EL (cell line): ENCODE measurements around the gene HDAC9.

Experiments
- DNase-seq: peaks from one replicate; pipeline ENCODE4 v3.0.0-alpha.2; 2016

Gene HDAC9

GRCh38 chr7:18798088-18798906, 302.7 kb downstream of the HDAC9 start:
- DNase-seq, result peak; percentile 60

GRCh38 chr7:18799899-18800298, 304.4 kb downstream of the HDAC9 start:
- peak; percentile 2 for DNase-seq

GRCh38 chr7:18803923-18804322, 308.4 kb downstream of the HDAC9 start:
- DNase-seq, result no peak

GRCh38 chr7:18806177-18806576, 310.6 kb downstream of the HDAC9 start:
- DNase-seq, result no peak

- no peak for DNase-seq
Observed at GRCh38 chr7:18808026-18808425, 312.5 kb downstream of the HDAC9 start.

GRCh38 chr7:18815261-18815960, 319.9 kb downstream of the HDAC9 start:
- no peak for DNase-seq

GRCh38 chr7:18820981-18821380, 325.4 kb downstream of the HDAC9 start:
- DNase-seq, result no peak

GRCh38 chr7:18821554-18821953, 326.0 kb downstream of the HDAC9 start:
- no peak for DNase-seq

- no peak for DNase-seq
Observed at GRCh38 chr7:18824157-18824556, 328.6 kb downstream of the HDAC9 start.

GRCh38 chr7:18828260-18828993, 332.9 kb downstream of the HDAC9 start:
- no peak for DNase-seq

GRCh38 chr7:18828994-18829857, 333.7 kb downstream of the HDAC9 start:
- no peak for DNase-seq

- DNase-seq, result peak; percentile 54
Observed at GRCh38 chr7:18829858-18830285, 334.3 kb downstream of the HDAC9 start.

- DNase-seq, result no peak
Observed at GRCh38 chr7:18831419-18831818, 335.9 kb downstream of the HDAC9 start.

- DNase-seq, result no peak
Observed at GRCh38 chr7:18831943-18832342, 336.4 kb downstream of the HDAC9 start.

GRCh38 chr7:18834577-18834976, 339.0 kb downstream of the HDAC9 start:
- DNase-seq, result no peak

- no peak for DNase-seq
Observed at GRCh38 chr7:18835001-18835690, 339.6 kb downstream of the HDAC9 start.

- no peak for DNase-seq
Observed at GRCh38 chr7:18843979-18844378, 348.4 kb downstream of the HDAC9 start.

- DNase-seq, result no peak
Observed at GRCh38 chr7:18844735-18845134, 349.2 kb downstream of the HDAC9 start.

GRCh38 chr7:18845700-18846099, 350.2 kb downstream of the HDAC9 start:
- no peak for DNase-seq

- no peak for DNase-seq
Observed at GRCh38 chr7:18846765-18847215, 351.2 kb downstream of the HDAC9 start.

- no peak for DNase-seq
Observed at GRCh38 chr7:18849130-18849529, 353.6 kb downstream of the HDAC9 start.

GRCh38 chr7:18855796-18856195, 360.2 kb downstream of the HDAC9 start:
- DNase-seq, result peak; percentile 41
